HEK293 (cell line): Measurements from ENCODE around the gene INKA2.

Experiments
- CTCF ChIA-PET: fragments of 350-600 bp; formaldehyde crosslinking; extraction: SDS; loops from one replicate; lab custom pipeline; 2021; ENCODE audit warnings: antibody characterized with exemption; lab: Yijun Ruan, JAX
- POLR2A ChIA-PET: fragments of 300-600 bp; formaldehyde crosslinking; extraction: SDS; loops from one replicate; lab custom pipeline; 2020; ENCODE audit warnings: antibody characterized with exemption, inconsistent platforms; lab: Yijun Ruan, JAX
- H3K27ac ChIP-seq: fragments of 200-500 bp; sonication (Bioruptor generic); 2 replicates; pipeline ENCODE4 v1.5.1; 2014; ENCODE audit warnings: low read depth, low read length, control low read depth, inconsistent platforms; ENCODE audit errors: extremely low read depth
- H3K36me3 ChIP-seq, 2 experiments: fragments of 200-500 bp in 1 of 2; sonication (Bioruptor generic) in 1 of 2; 1 replicate in 1 of 2; 2 replicates in 1 of 2; pipeline ENCODE4 v1.5.1; 2014 to 2017; ENCODE audit warnings: inconsistent platforms in 2 of 2, low read length in 2 of 2; ENCODE audit not compliant: control insufficient read depth in 2 of 2, insufficient read depth in 1 of 2
- H3K4me1 ChIP-seq: fragments of 200-500 bp; sonication (Bioruptor generic); 2 replicates; pipeline ENCODE4 v1.5.1; 2014; ENCODE audit warnings: mild to moderate bottlenecking, low read length, inconsistent platforms; ENCODE audit not compliant: control insufficient read depth, insufficient read depth
- H3K4me3 ChIP-seq: 2 replicates; pipeline ENCODE4 v1.5.1; 2011; ENCODE audit warnings: low read depth, mild to moderate bottlenecking, control low read depth, low read length, moderate library complexity
- H3K9me3 ChIP-seq: fragments of 200-500 bp; sonication (Bioruptor generic); 2 replicates; pipeline ENCODE4 v1.5.1; 2014; ENCODE audit warnings: low read depth, low read length, inconsistent platforms; ENCODE audit not compliant: control insufficient read depth, insufficient read depth
- ELK4 ChIP-seq: IDR thresholded peaks from 2 replicates; pipeline ENCODE4 v1.6.1; 2011; ENCODE audit warnings: mild to moderate bottlenecking, low read depth, low read length, borderline replicate concordance
- HOXA7 ChIP-seq: sonication (generic); formaldehyde crosslinking; IDR thresholded peaks from 2 replicates; pipeline ENCODE4 v1.8.1; 2022; ENCODE audit warnings: missing genetic modification reagents, borderline replicate concordance
- KLF17 ChIP-seq: fragments of 450-650 bp; formaldehyde crosslinking; IDR thresholded peaks from 2 replicates; pipeline ENCODE4 v1.5.1; 2016; ENCODE audit warnings: missing biosample characterization, missing genetic modification characterization
- KLF8 ChIP-seq: fragments of 450-650 bp; formaldehyde crosslinking; IDR thresholded peaks from 2 replicates; pipeline ENCODE4 v1.5.1; 2016; ENCODE audit warnings: missing biosample characterization, missing genetic modification characterization
- TSHZ1 ChIP-seq: fragments of 450-650 bp; formaldehyde crosslinking; IDR thresholded peaks from 2 replicates; pipeline ENCODE4 v1.5.1; 2016; ENCODE audit warnings: missing biosample characterization, missing genetic modification characterization, borderline replicate concordance
- ZBTB20 ChIP-seq: fragments of 450-650 bp; formaldehyde crosslinking; IDR thresholded peaks from 2 replicates; pipeline ENCODE4 v1.5.1; 2016; ENCODE audit warnings: missing biosample characterization, missing genetic modification characterization
- ZBTB6 ChIP-seq: fragments of 450-650 bp; formaldehyde crosslinking; IDR thresholded peaks from 2 replicates; pipeline ENCODE4 v1.5.1; 2017; ENCODE audit warnings: missing biosample characterization, missing genetic modification characterization
- ZNF423 ChIP-seq: fragments of 450-650 bp; formaldehyde crosslinking; IDR thresholded peaks from 2 replicates; pipeline ENCODE4 v1.5.1; 2016; ENCODE audit warnings: missing biosample characterization, missing genetic modification characterization
- ZNF433 ChIP-seq: fragments of 450-650 bp; formaldehyde crosslinking; IDR thresholded peaks from 2 replicates; pipeline ENCODE4 v1.5.1; 2016; ENCODE audit warnings: missing biosample characterization, missing genetic modification characterization, low read depth
- ZNF544 ChIP-seq: fragments of 450-650 bp; formaldehyde crosslinking; IDR thresholded peaks from 2 replicates; pipeline ENCODE4 v1.5.0; 2017; ENCODE audit warnings: missing biosample characterization, missing genetic modification characterization
- ZNF558 ChIP-seq: fragments of 450-650 bp; formaldehyde crosslinking; IDR thresholded peaks from 2 replicates; pipeline ENCODE4 v1.5.1; 2016; ENCODE audit warnings: missing biosample characterization, missing genetic modification characterization
- ZNF610 ChIP-seq: fragments of 450-650 bp; formaldehyde crosslinking; IDR thresholded peaks from 2 replicates; pipeline ENCODE4 v1.5.1; 2016; ENCODE audit warnings: missing biosample characterization, missing genetic modification characterization, borderline replicate concordance
- ZNF626 ChIP-seq: fragments of 450-650 bp; sonication (Bioruptor Pico); formaldehyde crosslinking; IDR thresholded peaks from 2 replicates; pipeline ENCODE4 v1.5.1; 2018; ENCODE audit warnings: missing biosample characterization, missing genetic modification characterization, inconsistent platforms
- TF ChIP-seq, protein P1 (sequence below): fragments of 450-650 bp; formaldehyde crosslinking; IDR thresholded peaks from 2 replicates; pipeline ENCODE4 v1.5.1; 2016; ENCODE audit warnings: missing biosample characterization, missing genetic modification characterization
- TF ChIP-seq, protein P2 (sequence below): fragments of 450-650 bp; formaldehyde crosslinking; IDR thresholded peaks from 2 replicates; pipeline ENCODE4 v1.5.1; 2016; ENCODE audit warnings: missing biosample characterization, missing genetic modification characterization, low read depth

The INKA2 gene

GRCh38 chr1:111786669-111787207 is 47.5 kb upstream of the INKA2 start:
- H3K36me3 ChIP-seq: no peaks in the 10 kb centered on the region
- no peaks in the 10 kb centered on the region for H3K9me3 ChIP-seq
- CTCF ChIA-PET: interaction anchor here (0.6 to 0.7 kb wide), 2 partner anchors 18 to 1524 kb away, joined by 3 to 4 read pairs; no protein-coding TSS in a partner anchor
- POLR2A ChIA-PET: interaction anchor here (0.6 kb wide), 1 partner anchor 109 kb away, joined by 3 read pairs; no protein-coding TSS in a partner anchor
- H3K27ac ChIP-seq: no peak overlapping the region
- H3K4me1 ChIP-seq: no peaks in the 10 kb centered on the region
- no peak overlapping the region for H3K4me3 ChIP-seq
- TF ChIP-seq, protein P1, sequence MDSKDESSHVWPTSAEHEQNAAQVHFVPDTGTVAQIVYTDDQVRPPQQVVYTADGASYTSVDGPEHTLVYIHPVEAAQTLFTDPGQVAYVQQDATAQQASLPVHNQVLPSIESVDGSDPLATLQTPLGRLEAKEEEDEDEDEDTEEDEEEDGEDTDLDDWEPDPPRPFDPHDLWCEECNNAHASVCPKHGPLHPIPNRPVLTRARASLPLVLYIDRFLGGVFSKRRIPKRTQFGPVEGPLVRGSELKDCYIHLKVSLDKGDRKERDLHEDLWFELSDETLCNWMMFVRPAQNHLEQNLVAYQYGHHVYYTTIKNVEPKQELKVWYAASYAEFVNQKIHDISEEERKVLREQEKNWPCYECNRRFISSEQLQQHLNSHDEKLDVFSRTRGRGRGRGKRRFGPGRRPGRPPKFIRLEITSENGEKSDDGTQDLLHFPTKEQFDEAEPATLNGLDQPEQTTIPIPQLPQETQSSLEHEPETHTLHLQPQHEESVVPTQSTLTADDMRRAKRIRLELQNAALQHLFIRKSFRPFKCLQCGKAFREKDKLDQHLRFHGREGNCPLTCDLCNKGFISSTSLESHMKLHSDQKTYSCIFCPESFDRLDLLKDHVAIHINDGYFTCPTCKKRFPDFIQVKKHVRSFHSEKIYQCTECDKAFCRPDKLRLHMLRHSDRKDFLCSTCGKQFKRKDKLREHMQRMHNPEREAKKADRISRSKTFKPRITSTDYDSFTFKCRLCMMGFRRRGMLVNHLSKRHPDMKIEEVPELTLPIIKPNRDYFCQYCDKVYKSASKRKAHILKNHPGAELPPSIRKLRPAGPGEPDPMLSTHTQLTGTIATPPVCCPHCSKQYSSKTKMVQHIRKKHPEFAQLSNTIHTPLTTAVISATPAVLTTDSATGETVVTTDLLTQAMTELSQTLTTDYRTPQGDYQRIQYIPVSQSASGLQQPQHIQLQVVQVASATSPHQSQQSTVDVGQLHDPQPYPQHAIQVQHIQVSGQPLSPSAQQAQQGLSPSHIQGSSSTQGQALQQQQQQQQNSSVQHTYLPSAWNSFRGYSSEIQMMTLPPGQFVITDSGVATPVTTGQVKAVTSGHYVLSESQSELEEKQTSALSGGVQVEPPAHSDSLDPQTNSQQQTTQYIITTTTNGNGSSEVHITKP (tag by site-specific recombination): peak; percentile 87
- no peak for TF ChIP-seq TSHZ1 (tag by site-specific recombination)

DNA sequence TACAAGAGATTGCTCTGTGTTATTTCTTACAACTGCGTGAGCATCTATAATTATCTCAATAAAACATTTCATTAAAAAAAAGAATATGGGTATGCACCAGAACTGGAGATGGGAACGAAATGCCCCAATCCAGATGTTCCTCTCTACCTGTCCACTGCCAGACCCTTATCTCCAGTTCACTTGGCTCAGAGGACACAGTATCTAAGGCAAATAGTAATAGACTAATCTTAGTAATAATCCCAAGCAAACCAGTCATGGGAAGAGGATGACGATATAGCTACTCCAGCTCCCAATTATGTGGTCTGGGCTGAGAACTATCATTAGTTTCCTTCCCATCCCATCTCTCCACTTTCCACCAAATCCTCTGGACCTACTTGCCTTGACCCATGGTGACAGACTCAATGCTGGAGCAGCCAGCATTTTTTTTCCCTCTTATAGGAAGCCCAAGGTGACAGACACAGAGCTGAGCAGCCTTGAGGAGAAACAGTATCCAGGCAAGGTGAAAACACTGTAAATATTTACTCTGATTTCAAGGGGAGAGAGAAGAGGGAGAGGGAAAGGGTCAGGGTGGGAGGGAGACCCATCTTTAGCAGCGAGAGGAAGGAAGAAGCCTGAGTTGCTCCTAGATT is 45.2 kb upstream of the INKA2 start:
- ChIA-PET POLR2A (no interaction called here), CTCF (interaction anchor here (0.6 to 1.3 kb wide), 2 partner anchors 15 to 20 kb away, joined by 3 to 4 read pairs; no protein-coding TSS in a partner anchor)
- H3K4me1 ChIP-seq: no peaks in the 10 kb centered on the region
- no peaks in the 10 kb centered on the region for H3K9me3 ChIP-seq
- H3K4me3 ChIP-seq: no peak overlapping the region
- H3K36me3 ChIP-seq: no peaks in the 10 kb centered on the region
- H3K27ac ChIP-seq: no peak overlapping the region
- TF ChIP-seq ZNF433 (tag by site-specific recombination) (no peak), ZNF558 (tag by site-specific recombination) (no peak), ELK4 (no peak), ZBTB6 (tag by site-specific recombination) (no peak), ZNF423 (tag by site-specific recombination) (no peak), ZNF610 (no peak), KLF8 (no peak), ZNF626 (tag by site-specific recombination) (no peak), ZBTB20 (tag by site-specific recombination) (no peak), TSHZ1 (tag by site-specific recombination) (no peak), HOXA7 (no peak), ZNF544 (no peak), KLF17 (tag by site-specific recombination) (no peak)
- TF ChIP-seq, protein P2, sequence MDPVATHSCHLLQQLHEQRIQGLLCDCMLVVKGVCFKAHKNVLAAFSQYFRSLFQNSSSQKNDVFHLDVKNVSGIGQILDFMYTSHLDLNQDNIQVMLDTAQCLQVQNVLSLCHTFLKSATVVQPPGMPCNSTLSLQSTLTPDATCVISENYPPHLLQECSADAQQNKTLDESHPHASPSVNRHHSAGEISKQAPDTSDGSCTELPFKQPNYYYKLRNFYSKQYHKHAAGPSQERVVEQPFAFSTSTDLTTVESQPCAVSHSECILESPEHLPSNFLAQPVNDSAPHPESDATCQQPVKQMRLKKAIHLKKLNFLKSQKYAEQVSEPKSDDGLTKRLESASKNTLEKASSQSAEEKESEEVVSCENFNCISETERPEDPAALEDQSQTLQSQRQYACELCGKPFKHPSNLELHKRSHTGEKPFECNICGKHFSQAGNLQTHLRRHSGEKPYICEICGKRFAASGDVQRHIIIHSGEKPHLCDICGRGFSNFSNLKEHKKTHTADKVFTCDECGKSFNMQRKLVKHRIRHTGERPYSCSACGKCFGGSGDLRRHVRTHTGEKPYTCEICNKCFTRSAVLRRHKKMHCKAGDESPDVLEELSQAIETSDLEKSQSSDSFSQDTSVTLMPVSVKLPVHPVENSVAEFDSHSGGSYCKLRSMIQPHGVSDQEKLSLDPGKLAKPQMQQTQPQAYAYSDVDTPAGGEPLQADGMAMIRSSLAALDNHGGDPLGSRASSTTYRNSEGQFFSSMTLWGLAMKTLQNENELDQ (tag by site-specific recombination): no peak
